ENCODE data around the gene NPFFR1. TPM values are rescaled to one million over a fixed set of nuclear protein-coding genes. Genes with fewer than 3 reads are reported as not detected.
A peak's percentile ranks its signal among the peaks of the same experiment; 100 is the strongest.

The NPFFR1 gene
- total RNA-seq, 4 donors from 2014 or later = 0.16 TPM; not detected in 3

- Histone ChIP-seq H3K36me3 (no peaks in the 10 kb centered on the region), H3K4me3 (no peak overlapping the region), H3K9me3 (no peaks in the 10 kb centered on the region), H3K4me1 (no peaks in the 10 kb centered on the region), H3K27ac (no peak overlapping the region), H3K27me3 (no peaks in the 10 kb centered on the region)
- no peak for DNase-seq
- intact Hi-C loops (cut with DNase I; ENCODE audit: low total_unique reads) (no loop called here), in situ Hi-C loops (cut with MboI; ENCODE audit: low pct_ligation_motif_present in 1 of 4, low pct_unique_long_range_greater_than_20kb in 1 of 4, low sequenced_read_pairs in 3 of 4) (no loop called here)
- TF ChIP-seq POLR2AphosphoS5 (IDR thresholded peaks at IDR 0.05) (no peak), CTCF (IDR thresholded peaks at IDR 0.05) (no peak), POLR2A (IDR thresholded peaks at IDR 0.05) (no peak), EP300 (IDR thresholded peaks at IDR 0.05; ENCODE audit: low read depth) (no peak)
- 69% methylated on average over 11 of the region's 11 CpGs; no CpG with 5 or more reads in 1 of the 2 donors for WGBS, 2 donors (ENCODE audit: low coverage in 1 of 2)
Observed at GRCh38 chr10:70324339-70324861, 40.6 kb upstream of the NPFFR1 start.

GRCh38 chr10:70323697-70324338 lies 40.0 kb upstream of the NPFFR1 start:
- in situ Hi-C loops (cut with MboI; ENCODE audit: low pct_ligation_motif_present in 1 of 4, low pct_unique_long_range_greater_than_20kb in 1 of 4, low sequenced_read_pairs in 3 of 4) (no loop called here), intact Hi-C loops (cut with DNase I; ENCODE audit: low total_unique reads) (no loop called here)
- TF ChIP-seq POLR2A (IDR thresholded peaks at IDR 0.05) = no peak
- no peak overlapping the region for H3K27ac ChIP-seq
- 87% methylated on average over 18 of the region's 18 CpGs; no CpG with 5 or more reads in 1 of the 2 donors for WGBS, 2 donors (ENCODE audit: low coverage in 1 of 2)
- no peak overlapping the region for H3K4me3 ChIP-seq
- no peaks in the 10 kb centered on the region for H3K36me3 ChIP-seq
- DNase-seq = no peak
- no peaks in the 10 kb centered on the region for H3K9me3 ChIP-seq
- H3K27me3 ChIP-seq = no peaks in the 10 kb centered on the region
- no peaks in the 10 kb centered on the region for H3K4me1 ChIP-seq

- Histone ChIP-seq H3K36me3 (no peaks in the 10 kb centered on the region), H3K4me1 (no peaks in the 10 kb centered on the region), H3K27me3 (no peaks in the 10 kb centered on the region), H3K27ac (no peak overlapping the region), H3K4me3 (no peak overlapping the region), H3K9me3 (no peaks in the 10 kb centered on the region)
- 83% methylated on average over 9 of the region's 9 CpGs; no CpG with 5 or more reads in 1 of the 2 donors for WGBS, 2 donors (ENCODE audit: low coverage in 1 of 2)
- DNase-seq = peak; percentile 19
- intact Hi-C loops (cut with DNase I; ENCODE audit: low total_unique reads) (no loop called here), in situ Hi-C loops (cut with MboI; ENCODE audit: low pct_ligation_motif_present in 1 of 4, low pct_unique_long_range_greater_than_20kb in 1 of 4, low sequenced_read_pairs in 3 of 4) (no loop called here)
- TF ChIP-seq CTCF (IDR thresholded peaks at IDR 0.05) = no peak
- no peak for TF ChIP-seq EP300 (IDR thresholded peaks at IDR 0.05; ENCODE audit: low read depth)
- no peak for TF ChIP-seq POLR2AphosphoS5 (IDR thresholded peaks at IDR 0.05)
- no peak for TF ChIP-seq POLR2A (IDR thresholded peaks at IDR 0.05)
Observed at GRCh38 chr10:70323138-70323696, 39.4 kb upstream of the NPFFR1 start.

GRCh38 chr10:70321897-70322890 lies 38.4 kb upstream of the NPFFR1 start:
- Histone ChIP-seq H3K9me3 (no peaks in the 10 kb centered on the region), H3K27ac (no peak overlapping the region), H3K4me1 (no peaks in the 10 kb centered on the region), H3K36me3 (no peaks in the 10 kb centered on the region), H3K4me3 (no peak overlapping the region), H3K27me3 (no peaks in the 10 kb centered on the region)
- intact Hi-C loops (cut with DNase I; ENCODE audit: low total_unique reads) = no loop called here
- in situ Hi-C loops (cut with MboI; ENCODE audit: low pct_ligation_motif_present in 1 of 4, low pct_unique_long_range_greater_than_20kb in 1 of 4, low sequenced_read_pairs in 3 of 4) = no loop called here
- TF ChIP-seq EP300 (IDR thresholded peaks at IDR 0.05; ENCODE audit: low read depth) (no peak), POLR2AphosphoS5 (IDR thresholded peaks at IDR 0.05) (no peak)
- no peak for DNase-seq
- 89 to 90% methylated on average over 5 to 19 of the region's 19 CpGs for WGBS, 2 donors (ENCODE audit: low coverage in 1 of 2)

GRCh38 chr10:70321233-70321632 lies 37.4 kb upstream of the NPFFR1 start:
- intact Hi-C loops (cut with DNase I; ENCODE audit: low total_unique reads) (no loop called here), in situ Hi-C loops (cut with MboI; ENCODE audit: low pct_ligation_motif_present in 1 of 4, low pct_unique_long_range_greater_than_20kb in 1 of 4, low sequenced_read_pairs in 3 of 4) (no loop called here)
- DNase-seq = no peak
- no peak overlapping the region for H3K4me3 ChIP-seq
- no peaks in the 10 kb centered on the region for H3K27me3 ChIP-seq
- H3K9me3 ChIP-seq = no peaks in the 10 kb centered on the region
- 75 to 91% methylated on average over 3 to 5 of the region's 5 CpGs for WGBS, 2 donors (ENCODE audit: low coverage in 1 of 2)
- no peak for TF ChIP-seq CTCF (IDR thresholded peaks at IDR 0.05)
- no peak for TF ChIP-seq EP300 (IDR thresholded peaks at IDR 0.05; ENCODE audit: low read depth)
- TF ChIP-seq POLR2A (IDR thresholded peaks at IDR 0.05) = no peak
- TF ChIP-seq POLR2AphosphoS5 (IDR thresholded peaks at IDR 0.05) = no peak
- H3K27ac ChIP-seq = no peak overlapping the region
- no peaks in the 10 kb centered on the region for H3K4me1 ChIP-seq
- H3K36me3 ChIP-seq = no peaks in the 10 kb centered on the region

All from transverse colon (tissue), 4 donors.